Astrocyte (in vitro differentiated cells and primary cell): Measurements from ENCODE around the gene CNTLN.

Source experiments
- EZH2 ChIP-seq: IDR thresholded peaks from 2 replicates; pipeline ENCODE4 v1.6.1; 2012; ENCODE audit warnings: mild to moderate bottlenecking, low read length, inconsistent platforms; ENCODE audit not compliant: insufficient read depth
- TF ChIP-seq, protein P1 (sequence below): IDR thresholded peaks from 2 replicates; pipeline ENCODE4 v1.5.1; 2011; ENCODE audit warnings: low read depth, mild to moderate bottlenecking, inconsistent platforms, low read length, moderate library complexity; ENCODE audit not compliant: insufficient read depth

DNA sequence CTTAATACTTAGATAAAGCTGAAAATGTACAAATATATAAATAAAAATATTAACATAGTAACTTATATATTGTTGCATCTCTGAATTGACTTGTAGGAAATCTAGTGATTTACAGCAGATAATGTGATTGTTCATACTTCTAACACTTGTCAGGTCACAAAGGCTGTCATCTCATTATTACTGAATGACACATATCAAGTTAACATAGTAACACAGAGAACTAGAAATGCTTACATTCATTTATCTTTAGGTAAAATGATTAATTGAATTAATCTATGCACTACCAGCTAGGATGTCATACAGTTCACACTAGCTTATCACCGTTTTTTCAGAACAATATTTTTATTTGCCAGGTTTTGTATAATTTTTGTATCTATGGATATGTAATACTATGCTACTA lies 254.2 kb downstream of the CNTLN start:
- TF ChIP-seq, protein P1, sequence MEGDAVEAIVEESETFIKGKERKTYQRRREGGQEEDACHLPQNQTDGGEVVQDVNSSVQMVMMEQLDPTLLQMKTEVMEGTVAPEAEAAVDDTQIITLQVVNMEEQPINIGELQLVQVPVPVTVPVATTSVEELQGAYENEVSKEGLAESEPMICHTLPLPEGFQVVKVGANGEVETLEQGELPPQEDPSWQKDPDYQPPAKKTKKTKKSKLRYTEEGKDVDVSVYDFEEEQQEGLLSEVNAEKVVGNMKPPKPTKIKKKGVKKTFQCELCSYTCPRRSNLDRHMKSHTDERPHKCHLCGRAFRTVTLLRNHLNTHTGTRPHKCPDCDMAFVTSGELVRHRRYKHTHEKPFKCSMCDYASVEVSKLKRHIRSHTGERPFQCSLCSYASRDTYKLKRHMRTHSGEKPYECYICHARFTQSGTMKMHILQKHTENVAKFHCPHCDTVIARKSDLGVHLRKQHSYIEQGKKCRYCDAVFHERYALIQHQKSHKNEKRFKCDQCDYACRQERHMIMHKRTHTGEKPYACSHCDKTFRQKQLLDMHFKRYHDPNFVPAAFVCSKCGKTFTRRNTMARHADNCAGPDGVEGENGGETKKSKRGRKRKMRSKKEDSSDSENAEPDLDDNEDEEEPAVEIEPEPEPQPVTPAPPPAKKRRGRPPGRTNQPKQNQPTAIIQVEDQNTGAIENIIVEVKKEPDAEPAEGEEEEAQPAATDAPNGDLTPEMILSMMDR = no peak
- TF ChIP-seq EZH2 = no peak
